Measurements from ENCODE around the gene FRS2.

FRS2 gene

DNA sequence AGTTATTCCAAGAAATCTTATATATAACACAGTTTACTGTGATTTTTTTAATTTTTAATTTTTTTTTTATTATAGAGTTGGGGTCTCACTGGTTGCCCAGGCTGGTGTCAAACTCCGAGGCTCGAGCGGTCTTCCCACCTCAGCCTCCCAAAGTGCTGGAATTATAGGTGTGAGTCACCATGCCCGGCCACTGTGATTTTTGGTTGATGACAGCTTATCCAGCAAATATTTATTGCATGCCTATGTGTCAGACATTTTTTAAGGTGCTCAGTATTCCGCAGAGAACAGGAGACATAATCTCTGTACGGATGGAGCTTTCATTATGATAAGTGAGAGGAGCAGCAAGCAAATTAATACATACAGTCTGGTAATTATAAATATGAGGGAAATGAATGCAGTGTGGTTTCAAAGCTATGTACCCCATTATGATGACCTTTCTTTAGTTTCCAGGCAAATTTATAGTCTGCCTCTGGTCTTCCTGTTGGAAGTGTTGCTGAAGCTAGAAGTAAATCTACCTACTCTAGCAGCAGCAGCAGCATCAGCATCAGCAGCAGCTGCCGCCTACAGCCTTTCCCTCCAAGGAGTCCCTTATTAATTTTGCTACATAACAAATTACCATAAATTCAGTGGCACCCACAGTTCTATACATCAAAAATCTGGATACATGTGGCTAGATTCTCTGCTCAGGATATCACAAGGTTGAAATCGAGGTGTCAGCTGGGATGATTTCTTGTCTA is 32.3 kb downstream of the FRS2 start:
- DNase-seq = no peak

DNA sequence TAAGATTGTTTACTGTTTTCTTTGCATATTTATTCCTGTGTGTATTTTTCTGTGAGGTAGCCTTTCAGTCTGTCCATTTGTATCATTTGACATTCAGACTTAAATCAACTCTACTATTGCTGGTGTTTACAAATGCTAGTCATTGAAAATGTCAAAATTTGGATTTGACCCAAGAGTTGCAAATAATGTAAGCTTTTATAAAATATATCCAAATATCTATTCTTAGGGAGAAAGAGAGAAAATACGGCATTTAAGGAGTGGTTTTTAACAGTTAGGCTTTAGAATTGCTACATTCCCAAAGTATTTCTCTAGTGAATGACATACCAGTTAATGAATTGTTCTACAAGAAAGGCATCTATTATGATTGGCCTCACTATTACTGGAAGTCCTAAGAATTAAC is 37.9 kb downstream of the FRS2 start:
- no peak for DNase-seq

DNA sequence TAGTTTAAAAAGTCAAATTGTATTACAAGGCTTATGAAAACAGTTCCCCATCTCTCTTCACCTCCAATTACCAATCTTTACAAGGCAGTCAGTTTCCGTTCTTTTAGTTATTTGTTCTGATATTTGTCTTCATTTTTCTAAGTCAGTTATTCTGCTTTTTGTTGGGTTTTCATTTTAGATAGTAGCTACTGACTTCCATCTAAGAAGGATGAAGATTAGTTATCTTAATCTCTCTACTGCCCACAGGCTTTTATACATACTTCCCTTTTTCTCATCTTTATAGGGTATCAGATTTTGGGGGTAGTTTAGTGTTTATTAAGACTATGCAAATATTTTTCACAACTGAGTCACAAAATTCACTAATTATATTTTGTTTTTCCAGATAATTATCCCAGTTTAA is 38.4 kb downstream of the FRS2 start:
- no peak for DNase-seq

DNA sequence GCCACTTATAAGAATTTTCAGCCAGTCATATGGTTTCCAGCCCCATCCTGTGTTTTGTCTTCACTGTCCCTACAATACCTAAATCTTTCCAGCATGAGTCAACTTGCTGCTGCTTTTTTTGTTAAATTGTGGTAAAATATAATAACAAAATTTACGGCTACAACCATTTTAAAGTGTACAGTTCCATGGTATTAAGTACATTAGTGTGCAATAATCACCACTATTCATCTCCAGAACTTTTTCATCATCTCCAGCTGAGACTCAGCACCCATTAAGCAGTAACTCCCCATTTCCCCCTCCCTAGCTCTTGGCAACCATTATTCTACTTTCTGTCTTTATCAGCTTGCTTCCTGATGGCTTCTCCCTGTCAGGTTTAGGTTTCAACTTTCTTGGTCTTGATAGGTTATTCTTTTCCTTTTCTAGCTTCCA is 39.1 kb downstream of the FRS2 start:
- DNase-seq = no peak

DNA sequence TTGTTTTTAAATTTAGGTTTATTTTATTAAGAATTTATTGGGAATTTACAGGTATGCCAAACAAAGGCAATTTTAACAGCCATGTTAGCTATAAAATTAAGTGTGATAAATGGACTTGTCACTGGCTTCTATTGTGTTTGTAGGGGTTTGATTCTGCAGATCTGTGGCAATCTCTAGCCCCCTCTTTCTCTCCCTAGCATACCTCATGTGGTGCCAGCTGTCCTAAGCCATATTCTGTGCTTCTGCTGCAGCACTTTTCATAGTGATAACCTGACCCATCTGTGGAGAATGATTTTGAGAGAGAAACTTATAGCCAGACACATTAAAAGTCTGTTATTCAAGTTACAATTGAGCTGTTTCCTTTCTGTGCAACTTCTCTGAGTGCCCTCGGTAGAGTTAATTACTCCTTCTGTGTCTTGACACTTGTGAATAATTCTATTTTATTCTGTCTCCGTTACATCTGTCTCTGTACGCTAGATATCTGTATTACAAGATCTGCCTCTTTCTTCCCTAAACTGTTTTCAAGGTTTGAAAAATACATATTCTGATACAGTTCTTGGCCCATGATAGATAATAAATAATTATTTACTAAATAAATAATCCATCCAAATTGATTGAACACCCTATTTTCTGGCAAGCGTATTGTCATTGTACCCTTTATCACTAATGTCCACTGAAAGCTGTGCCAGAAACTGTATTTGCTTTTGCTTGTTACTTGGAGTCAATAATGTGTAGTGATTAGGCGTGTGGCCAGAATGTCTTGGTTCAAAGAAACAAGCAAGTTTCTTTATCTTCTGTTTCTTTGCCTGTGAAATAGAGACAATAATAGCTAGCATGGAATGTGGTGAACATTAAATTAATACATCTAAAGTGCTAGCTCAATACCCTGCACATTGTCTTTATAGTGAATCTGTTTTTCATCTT is 40.0 kb downstream of the FRS2 start:
- DNase-seq = no peak

DNA sequence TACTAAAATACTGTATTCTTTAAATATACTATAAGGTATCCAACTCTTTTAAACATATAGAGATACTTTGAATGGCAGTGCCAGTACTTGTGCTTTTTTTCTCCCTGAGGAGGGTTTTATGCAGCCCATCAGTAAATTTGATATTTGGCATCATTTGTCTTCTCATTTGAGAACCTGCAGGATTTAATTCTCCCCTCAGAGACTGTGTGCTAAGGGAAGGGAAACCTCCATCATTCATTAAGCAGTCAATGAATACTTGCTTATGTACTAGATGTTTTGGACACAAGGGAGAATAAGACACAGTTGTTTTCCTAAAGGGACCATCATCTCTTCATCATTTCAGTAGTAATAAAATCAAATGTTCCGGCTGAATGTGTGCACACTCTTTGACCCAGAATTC is 40.8 kb downstream of the FRS2 start:
- no peak for DNase-seq

DNA sequence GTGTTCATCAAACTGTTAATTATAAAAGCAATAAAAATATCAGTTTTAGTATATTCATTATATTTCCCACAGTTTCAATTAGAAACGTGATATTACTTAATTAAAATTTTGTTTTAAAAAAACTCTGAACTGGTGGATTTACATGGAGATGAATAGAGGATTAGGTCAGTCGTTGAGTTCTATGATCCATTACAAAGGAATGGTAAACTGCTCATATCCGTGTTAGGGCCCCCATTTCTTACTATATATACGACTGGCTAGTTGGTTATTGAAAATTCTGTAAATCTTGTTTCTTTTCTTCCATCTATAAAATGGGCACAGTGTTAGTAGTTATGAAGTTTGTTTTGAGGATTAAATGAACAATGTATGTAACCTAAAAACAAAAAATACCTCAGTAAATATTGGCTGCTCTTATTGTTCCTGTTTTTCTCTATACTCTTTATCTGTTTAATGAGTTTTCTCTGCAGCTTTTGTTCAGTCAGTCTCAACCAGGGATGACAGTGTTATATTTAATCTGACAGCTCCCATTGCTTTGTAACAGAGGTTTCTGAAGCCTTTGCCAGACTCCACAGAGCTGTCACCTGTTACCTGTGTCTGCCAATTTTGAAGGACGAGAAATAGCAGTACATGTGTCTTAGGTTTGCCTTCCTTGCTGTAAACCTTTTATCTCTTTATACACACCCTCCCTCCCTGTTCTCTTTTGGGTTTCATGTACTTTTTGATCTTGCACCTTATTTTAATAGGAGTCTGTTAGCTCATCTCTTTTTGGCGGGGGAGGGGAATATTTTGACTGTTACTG is 41.5 kb downstream of the FRS2 start:
- no peak for DNase-seq

DNA sequence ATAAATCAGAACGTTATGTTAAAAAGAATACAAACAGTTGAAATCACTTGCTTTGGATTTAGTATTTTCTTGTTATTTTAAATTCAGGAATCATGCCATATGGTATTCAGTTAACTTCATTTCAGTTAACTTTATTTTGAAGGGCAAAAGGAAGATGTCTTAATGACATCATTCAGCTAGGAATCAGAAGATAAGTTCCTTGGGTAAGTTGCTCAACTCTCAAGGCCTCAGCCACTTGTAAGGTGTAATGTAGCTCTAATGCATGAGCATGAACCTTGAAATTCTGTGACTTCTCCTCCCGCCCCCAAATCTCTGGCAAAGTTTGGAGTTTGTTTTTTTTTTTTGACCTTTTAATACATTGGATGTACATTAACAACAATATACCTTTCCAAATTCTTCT is 42.6 kb downstream of the FRS2 start:
- DNase-seq = no peak

DNA sequence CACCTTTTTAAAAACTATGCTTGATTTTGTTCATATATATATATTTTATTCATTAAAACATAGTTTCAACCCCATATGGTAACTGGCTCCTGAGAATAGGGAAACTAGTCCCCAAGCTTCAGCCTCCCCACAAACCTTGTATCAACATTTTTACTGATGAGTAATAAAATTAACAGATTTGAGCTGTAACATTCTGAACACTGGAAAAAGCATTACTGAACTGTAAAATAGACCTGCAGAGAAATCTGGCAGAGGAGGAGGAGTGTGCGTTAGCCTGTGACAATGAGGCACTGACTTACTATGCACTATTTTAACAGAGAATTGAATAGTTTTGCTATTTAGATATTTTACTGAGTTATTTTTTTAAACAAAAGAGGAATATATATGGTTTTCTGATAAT is 43.1 kb downstream of the FRS2 start:
- no peak for DNase-seq

DNA sequence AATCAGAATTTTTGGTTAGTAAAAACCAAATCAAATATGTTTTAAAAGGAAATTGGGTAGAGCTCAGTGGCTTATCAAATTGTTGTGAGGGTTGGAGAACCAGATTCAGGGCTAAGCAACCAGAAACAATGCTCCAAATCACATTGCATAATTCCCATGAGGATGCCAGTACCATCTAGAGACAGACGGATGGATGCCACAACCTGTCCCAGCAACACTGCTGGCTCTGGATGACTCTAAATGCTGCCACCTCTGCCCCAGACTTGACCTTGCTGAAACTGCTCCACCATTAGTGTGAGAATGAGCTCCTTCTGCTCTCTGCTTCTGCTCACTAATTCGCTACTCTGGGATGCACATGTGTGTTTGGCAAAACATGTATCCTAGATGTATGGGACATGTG is 43.9 kb downstream of the FRS2 start:
- DNase-seq = no peak

DNA sequence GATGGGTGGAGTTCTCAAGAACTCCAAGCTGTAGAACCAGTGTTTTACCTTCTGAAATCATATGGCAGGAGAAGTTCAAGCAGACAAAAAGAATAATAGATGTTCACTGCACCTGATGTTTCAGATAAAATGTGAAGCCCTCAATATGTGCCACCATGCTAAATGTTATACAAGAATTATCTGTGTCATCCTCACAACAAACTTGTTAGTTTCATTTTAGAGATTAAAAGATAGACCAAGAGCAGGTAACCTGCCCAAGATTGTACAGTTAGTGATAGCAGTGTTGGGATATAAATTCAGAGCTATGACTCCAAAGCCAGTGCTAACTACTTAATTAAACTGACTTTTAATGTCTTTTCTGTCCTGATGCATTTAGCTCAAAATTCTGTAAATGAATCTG is 44.7 kb downstream of the FRS2 start:
- DNase-seq = no peak

DNA sequence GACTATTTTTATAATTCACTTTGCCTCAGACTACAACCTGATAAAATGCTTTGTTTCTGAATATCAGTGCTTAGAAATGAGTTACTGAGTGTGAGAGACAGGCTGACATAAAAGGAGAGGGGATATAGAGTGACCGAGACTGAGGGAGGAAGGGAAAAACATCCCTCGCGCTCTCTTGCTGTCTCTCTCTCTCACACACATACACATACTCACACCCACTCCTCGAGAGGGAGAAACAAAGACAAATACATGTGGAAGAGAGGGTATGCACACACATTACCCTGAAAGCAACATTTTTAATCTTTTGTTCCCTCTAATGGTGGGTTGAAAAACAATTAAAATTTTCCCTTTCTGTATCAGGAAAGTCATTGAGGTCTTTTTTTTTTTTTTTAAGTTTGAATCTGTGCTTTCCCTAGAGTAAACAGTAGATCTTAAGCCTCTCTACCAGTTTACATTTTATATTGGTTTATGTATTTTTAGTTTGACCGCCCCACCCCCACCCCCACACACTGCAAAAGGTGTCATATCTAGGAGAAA is 45.3 kb downstream of the FRS2 start:
- DNase-seq = no peak

DNA sequence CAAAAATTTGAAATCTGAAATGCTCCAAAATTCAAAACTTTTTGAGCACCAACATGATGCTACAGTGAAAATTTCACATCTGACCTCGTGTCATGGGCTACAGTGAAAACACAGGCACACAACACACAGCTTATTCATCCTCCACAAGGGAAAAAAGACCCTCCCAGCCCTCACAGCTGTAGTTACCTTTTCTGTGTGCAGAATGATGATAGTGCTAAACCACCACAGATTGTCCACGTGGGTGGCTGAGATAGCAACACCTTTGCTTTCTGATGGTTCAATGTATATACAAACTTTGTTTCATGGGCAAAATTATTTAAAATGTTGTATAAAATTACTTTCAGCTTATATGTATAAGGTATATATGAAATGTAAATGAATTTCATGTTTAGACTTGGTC is 46.8 kb downstream of the FRS2 start:
- no peak for DNase-seq

DNA sequence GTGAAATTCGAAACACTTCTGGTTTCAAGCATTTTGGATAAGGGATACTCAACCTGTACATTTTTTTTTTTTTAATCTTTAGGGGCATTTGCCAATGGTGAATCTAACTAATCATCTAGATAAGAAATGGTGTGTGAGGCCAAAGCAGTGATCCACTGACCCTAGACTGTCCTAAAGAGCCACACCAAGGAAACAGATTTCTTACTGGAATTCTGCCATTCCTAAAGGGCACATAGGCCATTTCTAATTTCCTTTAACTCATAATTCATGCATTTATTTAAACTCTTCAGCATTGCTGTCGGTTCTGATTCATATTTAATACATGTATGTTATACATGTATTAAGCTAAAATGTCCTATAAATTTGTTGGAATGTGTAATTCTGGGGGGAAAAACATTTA is 47.2 kb downstream of the FRS2 start:
- no peak for DNase-seq

DNA sequence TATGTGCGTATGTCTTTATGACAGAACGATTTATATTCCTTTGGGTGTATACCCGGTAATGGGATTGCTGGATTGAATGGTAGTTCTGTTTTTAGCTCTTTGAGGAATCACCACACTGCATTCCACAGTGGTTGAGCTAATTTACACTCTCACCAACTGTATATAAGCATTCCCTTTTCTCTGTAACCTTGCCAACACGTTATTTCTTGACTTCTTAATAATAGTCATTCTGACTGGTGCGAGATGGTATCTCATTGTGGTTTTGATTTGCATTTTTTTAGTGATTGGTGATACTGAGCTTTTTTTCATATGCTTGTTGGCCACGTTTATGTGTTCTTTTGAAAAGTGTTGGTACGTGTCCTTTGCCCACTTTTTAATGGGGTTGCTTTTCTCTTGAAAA is 49.7 kb downstream of the FRS2 start:
- DNase-seq = no peak

DNA sequence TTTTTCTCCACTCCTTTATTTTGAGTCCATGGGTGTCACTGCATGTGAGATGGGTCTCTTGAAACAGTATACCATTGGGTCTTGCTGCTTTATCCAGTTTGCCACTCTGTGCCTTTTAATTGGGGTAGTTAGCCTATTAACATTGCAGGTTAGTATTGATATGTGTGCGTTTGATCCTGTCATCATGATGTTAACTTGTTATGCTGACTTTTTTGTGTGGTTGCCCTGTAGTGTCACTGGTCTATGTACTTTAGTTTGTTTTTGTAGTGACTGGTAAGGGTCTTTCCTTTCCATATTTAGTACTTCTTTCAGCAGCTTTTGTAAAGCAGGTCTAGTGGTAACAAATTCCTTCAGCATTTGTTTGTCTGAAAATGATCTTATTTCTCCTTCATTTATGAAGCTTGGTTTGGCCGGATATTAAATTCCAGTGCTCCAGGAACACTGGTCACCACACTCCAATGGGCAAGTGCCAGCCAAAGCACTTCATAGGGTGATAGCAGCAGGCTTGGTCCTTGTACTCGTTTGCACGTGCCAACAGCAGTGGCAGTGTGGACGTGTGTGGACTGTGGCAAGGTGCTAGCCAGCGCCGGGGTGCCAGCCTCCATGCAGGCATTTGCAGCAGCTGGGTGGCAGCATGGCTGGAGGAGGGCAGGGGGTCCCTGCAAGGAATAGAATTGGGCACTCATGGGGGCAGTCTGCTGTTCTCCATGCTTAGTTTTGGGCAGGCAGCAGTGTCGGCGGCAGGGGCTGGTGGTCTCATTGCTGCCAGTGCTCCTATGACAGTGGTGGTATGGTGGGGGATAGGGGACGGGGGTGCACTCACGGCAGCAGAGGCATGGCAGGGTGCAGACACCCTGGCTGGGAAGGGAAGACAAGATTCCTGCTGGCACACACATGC is 53.5 kb downstream of the FRS2 start:
- no peak for DNase-seq

DNA sequence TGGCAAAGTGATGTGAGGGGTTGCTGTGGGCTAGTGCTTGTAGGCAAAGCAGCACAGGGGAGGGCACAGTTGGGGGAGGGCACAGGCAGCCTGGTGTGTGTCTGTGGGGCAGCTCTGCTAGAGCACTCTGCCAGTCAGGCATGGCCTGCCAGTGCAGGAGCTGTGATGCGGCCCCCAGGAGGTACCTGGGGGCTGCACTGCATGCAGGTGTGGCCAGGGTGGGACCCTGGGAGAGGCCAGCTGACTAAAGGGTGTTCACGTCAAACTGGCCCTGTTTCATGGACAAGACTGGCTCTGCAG is 54.1 kb downstream of the FRS2 start:
- DNase-seq = no peak

DNA sequence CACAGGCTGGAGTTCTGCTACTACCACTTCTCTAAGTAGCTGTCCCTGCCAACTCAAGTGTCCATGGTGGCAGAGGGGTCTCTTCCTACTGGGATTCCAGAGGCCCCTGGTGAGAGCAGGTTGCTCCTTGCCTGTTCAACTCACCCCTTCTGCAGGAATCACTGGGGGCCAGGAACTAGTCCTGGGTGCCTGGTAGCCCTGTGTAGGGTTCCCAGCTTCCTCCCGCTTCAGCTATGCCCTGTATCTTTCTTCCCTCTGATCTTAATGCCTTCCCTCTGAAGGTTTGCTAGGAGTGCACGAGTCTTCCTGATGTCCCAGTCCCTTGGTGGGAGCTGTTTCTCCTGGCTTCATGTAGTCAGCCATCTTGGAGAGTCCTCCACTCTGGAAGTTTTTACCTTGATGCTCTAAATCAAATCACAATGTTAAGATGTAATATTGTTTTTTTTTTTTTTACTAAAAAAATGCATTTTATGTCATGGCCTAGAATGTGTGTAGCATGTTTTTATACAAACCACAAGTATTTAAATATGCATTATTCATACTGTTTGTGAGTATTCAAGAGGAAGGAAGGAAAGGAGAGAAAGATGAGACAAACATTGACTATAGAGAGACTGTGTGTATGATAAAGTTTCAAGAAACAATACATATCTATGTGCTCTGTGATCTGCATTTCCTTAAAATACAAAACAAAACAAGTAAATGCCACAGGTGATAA is 54.7 kb downstream of the FRS2 start:
- DNase-seq = no peak

DNA sequence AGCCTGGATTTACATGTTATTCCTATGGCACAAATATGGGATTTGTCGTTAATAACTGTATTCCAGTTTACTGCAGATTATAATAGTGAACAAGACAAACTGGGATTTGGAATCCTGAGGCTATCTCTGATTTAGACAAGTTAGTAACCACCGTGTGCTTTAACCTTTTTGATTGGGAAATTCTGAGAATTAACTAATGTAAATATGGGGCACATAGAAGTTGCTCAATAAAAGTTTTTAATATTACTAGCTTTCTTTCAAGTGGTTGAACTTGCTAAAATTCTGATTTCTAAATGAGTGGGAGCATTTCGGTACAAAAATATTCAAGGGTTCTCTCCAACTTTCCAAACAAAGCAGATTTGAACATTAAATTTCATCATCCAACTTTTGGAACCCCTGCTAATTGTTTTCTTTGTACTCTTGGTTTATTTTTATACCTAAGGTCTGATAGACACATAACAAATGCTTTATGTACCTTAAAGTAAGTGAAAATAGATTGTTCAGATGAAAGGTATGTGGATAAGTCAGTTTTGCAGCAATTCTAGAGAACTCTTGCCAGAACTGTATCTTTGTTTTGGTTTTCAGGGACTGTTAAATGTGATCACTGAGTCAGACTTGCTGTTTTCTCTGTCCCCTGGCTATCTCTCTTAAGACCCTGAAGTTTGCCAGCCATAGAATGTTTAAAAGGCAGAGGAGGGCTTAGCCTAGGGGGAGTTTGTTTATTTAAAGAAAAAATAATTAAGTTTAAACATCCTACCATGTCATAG is 57.5 kb downstream of the FRS2 start:
- DNase-seq = no peak

DNA sequence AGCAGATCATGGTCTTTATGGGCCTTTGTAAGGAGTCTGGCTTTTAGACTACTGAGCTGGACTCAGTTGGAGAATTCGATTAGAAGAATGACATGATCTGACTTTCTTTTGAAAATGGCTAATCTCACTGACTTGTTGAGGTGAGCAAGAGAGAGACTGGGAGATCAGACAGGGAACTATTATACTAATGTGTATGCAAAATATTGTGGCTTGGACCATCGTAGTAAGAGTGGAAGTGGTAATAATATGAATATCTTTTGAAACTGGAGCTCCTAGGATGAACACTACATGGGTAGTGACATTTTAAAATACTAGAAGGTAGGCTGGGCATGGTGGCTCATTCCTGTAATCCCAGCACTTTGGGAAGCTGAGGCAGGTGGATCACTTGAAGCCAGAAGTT is 58.8 kb downstream of the FRS2 start:
- no peak for DNase-seq

DNA sequence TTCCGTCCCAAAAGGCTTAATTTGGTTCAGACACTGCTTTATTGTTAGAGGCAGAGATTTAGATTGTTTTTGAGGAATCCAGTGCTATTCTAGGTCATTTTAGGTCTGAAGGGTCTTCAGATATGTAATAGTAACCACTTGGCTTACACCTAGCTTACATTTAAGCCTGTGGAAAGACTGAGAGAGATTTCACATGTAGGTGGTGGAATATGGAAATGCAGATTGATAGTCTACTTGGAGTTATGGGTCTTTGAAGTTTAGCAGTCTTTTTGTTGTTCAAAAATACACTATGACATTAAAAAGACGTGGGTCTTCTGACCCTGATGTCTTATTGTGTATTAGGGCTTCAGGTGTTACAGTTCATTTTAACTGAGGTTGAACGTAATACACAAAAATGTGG is 63.7 kb downstream of the FRS2 start:
- DNase-seq = no peak

All from NCI-H2107 (cell line).